Suprapubic skin (tissue), 4 donors: ENCODE results near the gene KRTAP3-2. TPM values are rescaled to one million over a fixed set of nuclear protein-coding genes. Genes with fewer than 3 reads are reported as not detected.
"Not testable (repeated sequence)": the region's sequence is repeated elsewhere in the genome, so short reads cannot be mapped to it uniquely, and the experiment has no call there.

ENCODE experiments used
- DNase-seq, 2 donors: peaks; one replicate each; pipeline ENCODE4 v3.0.0-alpha.2; 2019; ENCODE audit warnings: low spot score in 2 of 2
- H3K27ac ChIP-seq: fragments of 200-600 bp; sonication (generic); one replicate; pipeline ENCODE4 v1.5.1; 2019
- H3K27me3 ChIP-seq: fragments of 200-600 bp; sonication (generic); one replicate; pipeline ENCODE4 v1.5.1; 2019
- H3K36me3 ChIP-seq: fragments of 200-600 bp; sonication (generic); one replicate; pipeline ENCODE4 v1.5.1; 2019
- H3K4me1 ChIP-seq: fragments of 200-600 bp; sonication (generic); one replicate; pipeline ENCODE4 v1.5.1; 2019
- H3K4me3 ChIP-seq: fragments of 200-600 bp; sonication (generic); one replicate; pipeline ENCODE4 v1.5.1; 2019; ENCODE audit warnings: mild to moderate bottlenecking
- H3K9me3 ChIP-seq: fragments of 200-600 bp; sonication (generic); one replicate; pipeline ENCODE4 v1.5.1; 2019
- EP300 ChIP-seq: sonication (generic); formaldehyde crosslinking; IDR thresholded peaks from one replicate; pipeline ENCODE4 v1.6.1; 2017; ENCODE audit warnings: antibody characterized with exemption
- POLR2A ChIP-seq, 2 donors: fragments of 450-650 bp; IDR thresholded peaks; one replicate each; pipeline ENCODE4 v1.6.1; 2017; ENCODE audit warnings: antibody characterized with exemption in 2 of 2, mild to moderate bottlenecking in 2 of 2, moderate library complexity in 2 of 2
- POLR2AphosphoS5 ChIP-seq, 3 donors: sonication (generic); formaldehyde crosslinking; IDR thresholded peaks; one replicate each; pipeline ENCODE4 v1.6.1; 2017; ENCODE audit warnings: antibody characterized with exemption in 3 of 3
- WGBS: methylation state at CpG from one replicate; pipeline ENCODE4 v1.1.5; 2018; 5-methylcytosine and 5-hydroxymethylcytosine counted together
- total RNA-seq, 4 donors: library from RNA; depleted of rRNA; stranded (reverse); fragments of >200 nt; gene quantifications; one replicate each; pipeline ENCODE4 v1.1.0, GENCODE V29; 2016
- TF ChIP-seq, protein P1 (sequence below), 2 donors: fragments of 200-600 bp in 1 of 2; fragments of 450-650 bp in 1 of 2; sonication (generic) in 1 of 2; IDR thresholded peaks; one replicate each; pipeline ENCODE4 v1.5.1; 2016 to 2019; ENCODE audit warnings: antibody characterized with exemption in 2 of 2, mild to moderate bottlenecking in 1 of 2, moderate library complexity in 1 of 2

Gene KRTAP3-2
- total RNA-seq, 4 donors from 2014 or later, result 8.0 to 42.6 (median 23.7) TPM; not detected in 1

DNA sequence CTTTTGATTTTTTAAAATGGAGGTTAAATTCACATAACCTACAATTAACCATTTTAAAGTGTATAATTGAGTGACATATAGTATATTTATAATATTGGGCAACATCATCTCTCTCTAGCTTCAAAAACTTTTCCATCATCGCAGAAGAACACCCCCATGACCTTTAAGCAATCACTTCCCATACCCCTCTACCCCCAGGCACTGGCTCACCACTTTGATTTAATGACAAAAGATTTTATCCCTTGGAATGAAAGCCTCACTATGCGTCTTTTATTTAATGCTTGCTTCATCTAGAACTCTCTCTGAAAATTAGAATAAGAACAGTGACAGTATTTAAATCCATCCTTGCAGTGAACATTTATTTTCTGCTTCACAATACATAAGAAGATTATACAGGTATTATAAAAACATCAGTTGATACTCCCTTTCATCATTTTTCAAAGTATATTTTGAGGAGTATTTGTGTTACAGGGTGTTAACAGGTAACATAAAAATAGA, 38.2 kb upstream of the KRTAP3-2 start:
- Histone ChIP-seq H3K27me3 (no peaks in the 10 kb centered on the region), H3K36me3 (no peaks in the 10 kb centered on the region), H3K9me3 (no peaks in the 10 kb centered on the region), H3K4me1 (no peaks in the 10 kb centered on the region), H3K4me3 (no peak overlapping the region), H3K27ac (no peak overlapping the region)
- no peak for DNase-seq
- TF ChIP-seq POLR2AphosphoS5 (IDR thresholded peaks at IDR 0.05) (no peak), EP300 (no peak), POLR2A (IDR thresholded peaks at IDR 0.05) (no peak)
- TF ChIP-seq, protein P1, sequence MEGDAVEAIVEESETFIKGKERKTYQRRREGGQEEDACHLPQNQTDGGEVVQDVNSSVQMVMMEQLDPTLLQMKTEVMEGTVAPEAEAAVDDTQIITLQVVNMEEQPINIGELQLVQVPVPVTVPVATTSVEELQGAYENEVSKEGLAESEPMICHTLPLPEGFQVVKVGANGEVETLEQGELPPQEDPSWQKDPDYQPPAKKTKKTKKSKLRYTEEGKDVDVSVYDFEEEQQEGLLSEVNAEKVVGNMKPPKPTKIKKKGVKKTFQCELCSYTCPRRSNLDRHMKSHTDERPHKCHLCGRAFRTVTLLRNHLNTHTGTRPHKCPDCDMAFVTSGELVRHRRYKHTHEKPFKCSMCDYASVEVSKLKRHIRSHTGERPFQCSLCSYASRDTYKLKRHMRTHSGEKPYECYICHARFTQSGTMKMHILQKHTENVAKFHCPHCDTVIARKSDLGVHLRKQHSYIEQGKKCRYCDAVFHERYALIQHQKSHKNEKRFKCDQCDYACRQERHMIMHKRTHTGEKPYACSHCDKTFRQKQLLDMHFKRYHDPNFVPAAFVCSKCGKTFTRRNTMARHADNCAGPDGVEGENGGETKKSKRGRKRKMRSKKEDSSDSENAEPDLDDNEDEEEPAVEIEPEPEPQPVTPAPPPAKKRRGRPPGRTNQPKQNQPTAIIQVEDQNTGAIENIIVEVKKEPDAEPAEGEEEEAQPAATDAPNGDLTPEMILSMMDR (IDR thresholded peaks at IDR 0.05), result no peak
- 87% methylated on average over 2 of the region's 2 CpGs for WGBS

DNA sequence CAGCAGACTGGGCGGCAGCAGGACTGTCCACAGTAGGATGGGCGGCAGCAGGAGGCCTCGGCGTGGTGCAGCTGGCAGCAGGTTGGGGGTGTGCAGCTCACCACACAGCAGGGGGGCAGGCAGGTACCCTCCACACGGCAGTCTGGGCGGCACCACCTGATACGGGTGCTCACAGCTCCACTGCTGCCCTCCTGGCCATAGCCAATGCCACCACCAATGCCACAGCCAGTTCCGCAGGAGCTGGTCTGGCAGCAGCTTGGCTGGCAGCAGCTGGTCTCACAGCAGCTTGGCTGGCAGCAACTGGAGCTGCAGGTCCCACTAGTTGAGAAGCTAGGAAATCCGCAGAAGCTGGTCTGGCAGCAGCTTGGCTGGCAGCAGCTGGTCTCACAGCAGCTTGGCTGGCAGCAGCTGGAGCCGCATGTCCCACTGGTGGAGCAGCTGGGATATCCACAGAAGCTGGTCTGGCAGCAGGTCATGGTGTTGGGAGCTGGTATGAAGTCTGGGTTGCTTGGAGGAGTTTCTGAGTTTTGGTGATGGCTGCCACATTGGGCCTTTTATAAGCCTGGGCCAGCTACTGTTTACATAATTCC, 34.7 kb upstream of the KRTAP3-2 start, which contains the start of gene KRTAP1-3:
KRTAP1-3 (minus strand) TSS at position 529 of the 590 bp plus-strand sequence; CDS start at position 476, 53 bp downstream.
- H3K27ac ChIP-seq, H3K4me3 ChIP-seq, DNase-seq, H3K27me3 ChIP-seq, H3K36me3 ChIP-seq, H3K9me3 ChIP-seq, H3K4me1 ChIP-seq: not testable (repeated sequence)
- 64% methylated on average over 10 of the region's 10 CpGs for WGBS

DNA sequence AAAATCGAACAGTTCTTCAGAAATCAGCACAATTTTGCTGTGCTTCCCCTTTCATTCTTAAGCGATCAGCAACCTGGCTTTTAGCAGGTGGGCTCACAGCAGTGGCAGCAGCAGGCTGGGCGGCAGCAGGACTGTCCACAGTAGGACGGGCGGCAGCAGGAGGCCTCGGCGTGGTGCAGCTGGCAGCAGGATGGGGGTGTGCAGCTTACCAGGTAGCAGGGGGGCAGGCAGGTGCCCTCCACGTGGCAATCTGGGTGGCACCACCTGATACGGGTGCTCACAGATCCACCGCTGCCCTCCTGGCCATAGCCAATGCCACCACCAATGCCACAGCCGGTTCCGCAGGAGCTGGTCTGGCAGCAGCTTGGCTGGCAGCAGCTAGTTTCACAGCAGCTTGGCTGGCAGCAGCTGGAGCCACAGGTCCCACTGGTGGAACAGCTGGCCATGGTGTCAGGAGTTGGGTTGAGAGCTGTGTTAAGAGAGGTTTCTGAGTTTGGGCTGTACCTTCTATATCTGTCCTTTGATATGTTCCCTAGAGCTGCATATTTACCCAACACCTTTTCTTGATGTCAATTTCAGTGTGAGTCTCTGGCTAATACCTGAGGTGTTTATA, 30.0 kb upstream of the KRTAP3-2 start, which contains the start of gene KRTAP1-4:
KRTAP1-4 (minus strand) TSS at position 563 of the 613 bp plus-strand sequence; CDS start at position 446, 117 bp downstream.
- H3K9me3 ChIP-seq, result no peaks in the 10 kb centered on the region
- no peak within 1 kb of the TSS for H3K4me3 ChIP-seq
- TF ChIP-seq, protein P1 (IDR thresholded peaks at IDR 0.05), result no peak
- TF ChIP-seq POLR2AphosphoS5 (IDR thresholded peaks at IDR 0.05), result no peak
- TF ChIP-seq POLR2A (IDR thresholded peaks at IDR 0.05), result no peak
- no peak for TF ChIP-seq EP300
- H3K4me1 ChIP-seq, result peaks cover 9% of the 10 kb centered on the region
- H3K36me3 ChIP-seq, result no peaks in the 10 kb centered on the region
- H3K27ac ChIP-seq, result no peak within 1 kb of the TSS
- H3K27me3 ChIP-seq, result peaks cover 16% of the 10 kb centered on the region
- DNase-seq, result no peak
- 83% methylated on average over 8 of the region's 12 CpGs for WGBS

DNA sequence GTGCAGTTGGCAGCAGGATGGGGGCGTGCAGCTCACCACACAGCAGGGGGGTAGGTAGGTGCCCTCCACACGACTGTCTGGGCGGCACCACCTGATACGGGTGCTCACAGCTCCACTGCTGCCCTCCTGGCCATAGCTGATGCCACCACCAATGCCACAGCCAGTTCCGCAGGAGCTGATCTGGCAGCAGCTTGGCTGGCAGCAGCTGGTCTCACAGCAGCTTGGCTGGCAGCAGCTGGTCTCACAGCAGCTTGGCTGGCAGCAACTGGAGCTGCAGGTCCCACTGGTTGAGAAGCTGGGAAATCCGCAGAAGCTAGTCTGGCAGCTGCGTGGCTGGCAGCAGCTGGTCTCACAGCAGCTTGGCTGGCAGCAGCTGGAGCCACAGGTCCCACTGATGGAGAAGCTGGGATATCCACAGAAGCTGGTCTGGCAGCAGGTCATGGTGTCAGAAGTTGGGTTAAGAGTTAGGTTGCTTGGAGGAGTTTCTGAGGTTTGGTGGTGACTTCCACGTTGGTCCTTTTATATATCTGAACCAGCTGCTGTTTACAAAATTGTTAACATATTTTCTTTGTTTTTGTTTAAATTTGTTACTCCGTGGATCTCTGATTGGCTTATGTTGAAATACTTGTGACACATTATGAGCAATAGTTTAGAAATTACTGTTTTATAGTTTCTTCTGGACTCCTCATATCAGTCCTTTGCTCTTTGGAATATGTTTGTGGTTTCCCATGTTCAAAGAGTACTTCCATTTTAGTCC, 27.2 kb upstream of the KRTAP3-2 start, which contains the start of gene KRTAP1-5:
KRTAP1-5 (minus strand) TSS at position 494 of the 757 bp plus-strand sequence; CDS start at position 441, 53 bp downstream.
- H3K4me3 ChIP-seq, result no peak within 1 kb of the TSS
- no peaks in the 10 kb centered on the region for H3K36me3 ChIP-seq
- WGBS, result 48% methylated on average over 9 of the region's 9 CpGs
- peaks cover 9% of the 10 kb centered on the region for H3K4me1 ChIP-seq
- peaks cover 16% of the 10 kb centered on the region for H3K27me3 ChIP-seq
- H3K27ac ChIP-seq, result no peak within 1 kb of the TSS
- no peak for DNase-seq
- no peaks in the 10 kb centered on the region for H3K9me3 ChIP-seq
- TF ChIP-seq, protein P1 (IDR thresholded peaks at IDR 0.05), result no peak
- TF ChIP-seq POLR2A (IDR thresholded peaks at IDR 0.05) (no peak), EP300 (no peak), POLR2AphosphoS5 (IDR thresholded peaks at IDR 0.05) (no peak)

DNA sequence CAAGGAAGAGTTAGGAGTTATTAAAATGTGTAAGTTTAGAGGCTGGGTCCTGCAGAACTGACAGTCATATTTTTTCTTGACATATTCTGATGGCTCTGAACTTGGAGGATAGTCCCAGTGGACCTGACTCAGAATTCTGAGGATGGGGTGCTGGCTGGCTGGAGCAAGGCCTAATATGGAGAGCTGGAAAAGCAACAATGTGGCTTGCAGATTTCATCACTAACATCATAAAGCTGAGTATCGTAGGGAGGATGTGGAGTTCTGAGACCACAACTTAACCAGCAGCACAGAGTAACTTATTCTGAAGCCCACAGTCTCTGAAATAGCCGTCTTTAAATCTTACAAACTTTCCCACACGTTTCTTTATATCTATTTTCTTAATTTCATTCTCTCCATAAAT, 25.0 kb upstream of the KRTAP3-2 start:
- Histone ChIP-seq H3K4me1 (peaks cover 7% of the 10 kb centered on the region), H3K4me3 (no peak overlapping the region), H3K27ac (no peak overlapping the region), H3K9me3 (no peaks in the 10 kb centered on the region), H3K27me3 (peaks cover 12% of the 10 kb centered on the region), H3K36me3 (no peaks in the 10 kb centered on the region)
- TF ChIP-seq, protein P1 (IDR thresholded peaks at IDR 0.05), result no peak
- TF ChIP-seq POLR2A (IDR thresholded peaks at IDR 0.05), result no peak
- TF ChIP-seq EP300, result no peak
- TF ChIP-seq POLR2AphosphoS5 (IDR thresholded peaks at IDR 0.05), result no peak
- 66% methylated on average over 3 of the region's 3 CpGs for WGBS
- no peak for DNase-seq
